ENCODE results near the gene PILRA. TPM values are rescaled to one million over a fixed set of nuclear protein-coding genes. Genes with fewer than 3 reads are reported as not detected.

Gene PILRA
- total and polyA plus RNA-seq, 10 of the 15 experiments (the other 5 are each of a cell fraction or from before 2014, with no cell fraction given): 6.6 to 43.3 (median 11.5) TPM

- TF ChIP-seq TARDBP (IDR thresholded peaks at IDR 0.05; ENCODE audit: borderline replicate concordance) (no peak), MAX (IDR thresholded peaks at IDR 0.05; ENCODE audit: low read depth, low read length) (peak; percentile 91; the same call in 1 of the 2 replicates), ZNF217 (IDR thresholded peaks at IDR 0.05) (0 out of 2 replicates have a peak, but pooled peaks have one; percentile 35), BRCA1 (IDR thresholded peaks at IDR 0.05; ENCODE audit: low read depth, low read length) (no peak), TCF7 (IDR thresholded peaks at IDR 0.05; ENCODE audit: borderline replicate concordance) (no peak), CHD4 (IDR thresholded peaks at IDR 0.05) (no peak), MYB (IDR thresholded peaks at IDR 0.05; ENCODE audit: borderline replicate concordance, low read depth, low read length) (no peak), ETV6 (conservative IDR thresholded peaks at IDR 0.05 in 1 of 2, IDR thresholded peaks at IDR 0.05 in 1 of 2; ENCODE audit: borderline replicate concordance in 1 of 2, low read depth in 1 of 2) (no peak; a peak in 1 of 4 replicates), NRF1 (conservative IDR thresholded peaks at IDR 0.05; ENCODE audit: low read depth, low read length) (no peak), ESRRA (IDR thresholded peaks at IDR 0.05; ENCODE audit: low read length) (no peak), POLR2A (IDR thresholded peaks at IDR 0.05; ENCODE audit: low read depth, low read length) (peak; percentile 77), RB1 (IDR thresholded peaks at IDR 0.05; ENCODE audit: borderline replicate concordance) (no peak), MXI1 (IDR thresholded peaks at IDR 0.05; ENCODE audit: low read depth, low read length) (peak; percentile 85; the same call in 1 of the 2 replicates), ZBED1 (IDR thresholded peaks at IDR 0.05; ENCODE audit: borderline replicate concordance) (no peak), HDGF (IDR thresholded peaks at IDR 0.05) (peak; percentile 95), NR2F1 (conservative IDR thresholded peaks at IDR 0.05) (peak; percentile 83), SRF (IDR thresholded peaks at IDR 0.05; ENCODE audit: low read depth in 2 of 2, low read length in 2 of 2) (no peak), PML (IDR thresholded peaks at IDR 0.05; ENCODE audit: low read length) (0 out of 2 replicates have a peak, but pooled peaks have one; percentile 28), SMAD5 (IDR thresholded peaks at IDR 0.05; ENCODE audit: low read depth) (no peak), MEF2B (IDR thresholded peaks at IDR 0.05; ENCODE audit: partially characterized antibody, poor library complexity, severe bottlenecking) (peak; percentile 72), MTA2 (IDR thresholded peaks at IDR 0.05; ENCODE audit: low read depth) (peak; percentile 72; the same call in 1 of the 2 replicates), CTCF (IDR thresholded peaks at IDR 0.05 in 2 of 3, conservative IDR thresholded peaks at IDR 0.05 in 1 of 3; ENCODE audit: control insufficient read depth in 2 of 3, extremely low read depth in 1 of 3, insufficient read depth in 1 of 3, low read depth in 3 of 3, low read length in 3 of 3) (no peak), ELK1 (IDR thresholded peaks at IDR 0.05; ENCODE audit: low read depth, low read length) (no peak), HDAC2 (IDR thresholded peaks at IDR 0.05) (no peak)
- TF ChIP-seq, protein P1, sequence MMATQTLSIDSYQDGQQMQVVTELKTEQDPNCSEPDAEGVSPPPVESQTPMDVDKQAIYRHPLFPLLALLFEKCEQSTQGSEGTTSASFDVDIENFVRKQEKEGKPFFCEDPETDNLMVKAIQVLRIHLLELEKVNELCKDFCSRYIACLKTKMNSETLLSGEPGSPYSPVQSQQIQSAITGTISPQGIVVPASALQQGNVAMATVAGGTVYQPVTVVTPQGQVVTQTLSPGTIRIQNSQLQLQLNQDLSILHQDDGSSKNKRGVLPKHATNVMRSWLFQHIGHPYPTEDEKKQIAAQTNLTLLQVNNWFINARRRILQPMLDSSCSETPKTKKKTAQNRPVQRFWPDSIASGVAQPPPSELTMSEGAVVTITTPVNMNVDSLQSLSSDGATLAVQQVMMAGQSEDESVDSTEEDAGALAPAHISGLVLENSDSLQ (IDR thresholded peaks at IDR 0.05): peak; percentile 82
- TF ChIP-seq, protein P2, sequence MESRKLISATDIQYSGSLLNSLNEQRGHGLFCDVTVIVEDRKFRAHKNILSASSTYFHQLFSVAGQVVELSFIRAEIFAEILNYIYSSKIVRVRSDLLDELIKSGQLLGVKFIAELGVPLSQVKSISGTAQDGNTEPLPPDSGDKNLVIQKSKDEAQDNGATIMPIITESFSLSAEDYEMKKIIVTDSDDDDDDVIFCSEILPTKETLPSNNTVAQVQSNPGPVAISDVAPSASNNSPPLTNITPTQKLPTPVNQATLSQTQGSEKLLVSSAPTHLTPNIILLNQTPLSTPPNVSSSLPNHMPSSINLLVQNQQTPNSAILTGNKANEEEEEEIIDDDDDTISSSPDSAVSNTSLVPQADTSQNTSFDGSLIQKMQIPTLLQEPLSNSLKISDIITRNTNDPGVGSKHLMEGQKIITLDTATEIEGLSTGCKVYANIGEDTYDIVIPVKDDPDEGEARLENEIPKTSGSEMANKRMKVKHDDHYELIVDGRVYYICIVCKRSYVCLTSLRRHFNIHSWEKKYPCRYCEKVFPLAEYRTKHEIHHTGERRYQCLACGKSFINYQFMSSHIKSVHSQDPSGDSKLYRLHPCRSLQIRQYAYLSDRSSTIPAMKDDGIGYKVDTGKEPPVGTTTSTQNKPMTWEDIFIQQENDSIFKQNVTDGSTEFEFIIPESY (IDR thresholded peaks at IDR 0.05): no peak
These were observed 4.2 kb upstream of the PILRA start (continued) for GRCh38 chr7:100369105-100369504.
